HG02938 (cell line): ENCODE data around the gene BMPR2.
"Not testable (repeated sequence)": the region's sequence is repeated elsewhere in the genome, so short reads cannot be mapped to it uniquely, and the experiment has no call there.

Experiments used
- ATAC-seq: cut with Tn5 transposase; IDR thresholded peaks from one replicate; pipeline ENCODE4 v1.9.1; 2021; ENCODE audit warnings: mild to moderate bottlenecking, moderate library complexity; ENCODE audit not compliant: unreplicated experiment

BMPR2 gene

GRCh38 chr2:202444000-202444399 lies 67.9 kb downstream of the BMPR2 start:
- no peak for ATAC-seq

GRCh38 chr2:202449344-202449743 lies 73.2 kb downstream of the BMPR2 start:
- ATAC-seq = no peak

GRCh38 chr2:202450785-202451184 lies 74.7 kb downstream of the BMPR2 start:
- no peak for ATAC-seq

GRCh38 chr2:202452744-202453143 lies 76.6 kb downstream of the BMPR2 start:
- no peak for ATAC-seq

- ATAC-seq = no peak
Measured at GRCh38 chr2:202454536-202454935, 78.4 kb downstream of the BMPR2 start.

- ATAC-seq = no peak
Measured at GRCh38 chr2:202455114-202455513, 79.0 kb downstream of the BMPR2 start.

- ATAC-seq = no peak
Measured at GRCh38 chr2:202460119-202460518, 84.0 kb downstream of the BMPR2 start.

GRCh38 chr2:202479090-202479489 lies 103.0 kb downstream of the BMPR2 start:
- no peak for ATAC-seq

GRCh38 chr2:202479610-202480009 lies 103.5 kb downstream of the BMPR2 start:
- no peak for ATAC-seq

GRCh38 chr2:202486351-202486750 lies 110.2 kb downstream of the BMPR2 start:
- ATAC-seq = no peak

GRCh38 chr2:202488671-202489070 lies 112.5 kb downstream of the BMPR2 start:
- ATAC-seq = no peak

GRCh38 chr2:202490479-202490878 lies 114.4 kb downstream of the BMPR2 start:
- no peak for ATAC-seq

GRCh38 chr2:202491514-202491913 lies 115.4 kb downstream of the BMPR2 start:
- ATAC-seq = no peak

GRCh38 chr2:202494300-202495229 lies 118.4 kb downstream of the BMPR2 start:
- no peak for ATAC-seq

GRCh38 chr2:202495230-202495604 lies 119.1 kb downstream of the BMPR2 start:
- ATAC-seq = no peak

- ATAC-seq = not testable (repeated sequence)
Measured at GRCh38 chr2:202496835-202497472, 120.8 kb downstream of the BMPR2 start.

GRCh38 chr2:202497473-202497866 lies 121.3 kb downstream of the BMPR2 start:
- not testable (repeated sequence) for ATAC-seq

- ATAC-seq = not testable (repeated sequence)
Measured at GRCh38 chr2:202499841-202500240, 123.7 kb downstream of the BMPR2 start.

- not testable (repeated sequence) for ATAC-seq
Measured at GRCh38 chr2:202503276-202503675, 127.1 kb downstream of the BMPR2 start.

GRCh38 chr2:202508686-202509085 lies 132.6 kb downstream of the BMPR2 start:
- no peak for ATAC-seq

- no peak for ATAC-seq
Measured at GRCh38 chr2:202510911-202511310, 134.8 kb downstream of the BMPR2 start.

GRCh38 chr2:202512176-202512575 lies 136.0 kb downstream of the BMPR2 start:
- no peak for ATAC-seq
